ENCODE data around the gene PRDM5. TPM values are rescaled to one million over a fixed set of nuclear protein-coding genes. Genes with fewer than 3 reads are reported as not detected.

The PRDM5 gene
- total and polyA plus RNA-seq, 2 donors, result 1.8 to 5.1 TPM

GRCh38 chr4:120725639-120726580 lies 196.6 kb downstream of the PRDM5 start:
- Histone ChIP-seq H3K36me3 (ENCODE audit: control insufficient read depth in 2 of 2, insufficient read depth in 2 of 2, low read length in 1 of 2) (no peaks in the 10 kb centered on the region), H3K4me1 (ENCODE audit: control insufficient read depth in 2 of 2, insufficient read depth in 2 of 2, low read length in 2 of 2) (no peaks in the 10 kb centered on the region), H3K27ac (ENCODE audit: low read depth in 1 of 2, low read length in 1 of 2) (no peak overlapping the region), H3K9me3 (ENCODE audit: control insufficient read depth in 2 of 2, insufficient read depth in 1 of 2, low read length in 1 of 2) (no peaks in the 10 kb centered on the region), H3K27me3 (ENCODE audit: control insufficient read depth in 2 of 2, insufficient read depth in 1 of 2, low read length in 1 of 2) (no peaks in the 10 kb centered on the region), H3K4me3 (ENCODE audit: low read length in 2 of 2) (no peak overlapping the region)
- 93% methylated on average over 6 of the region's 6 CpGs for WGBS
- no peak for DNase-seq (ENCODE audit: low read depth in 6 of 9, low spot score in 9 of 9)

- Histone ChIP-seq H3K27me3 (ENCODE audit: control insufficient read depth in 2 of 2, insufficient read depth in 1 of 2, low read length in 1 of 2) (no peaks in the 10 kb centered on the region), H3K4me3 (ENCODE audit: low read length in 2 of 2) (no peak overlapping the region), H3K36me3 (ENCODE audit: control insufficient read depth in 2 of 2, insufficient read depth in 2 of 2, low read length in 1 of 2) (no peaks in the 10 kb centered on the region), H3K4me1 (ENCODE audit: control insufficient read depth in 2 of 2, insufficient read depth in 2 of 2, low read length in 2 of 2) (peaks cover 0 to 7% of the 10 kb centered on the region in 2 donors), H3K27ac (ENCODE audit: low read depth in 1 of 2, low read length in 1 of 2) (no peak overlapping the region), H3K9me3 (ENCODE audit: control insufficient read depth in 2 of 2, insufficient read depth in 1 of 2, low read length in 1 of 2) (no peaks in the 10 kb centered on the region)
- 93% methylated on average over 2 of the region's 2 CpGs for WGBS
- DNase-seq (ENCODE audit: low read depth in 6 of 9, low spot score in 9 of 9), result no peak
Observed at GRCh38 chr4:120724656-120725055, 197.9 kb downstream of the PRDM5 start.

GRCh38 chr4:120723986-120724385 lies 198.5 kb downstream of the PRDM5 start:
- Histone ChIP-seq H3K27me3 (ENCODE audit: control insufficient read depth in 2 of 2, insufficient read depth in 1 of 2, low read length in 1 of 2) (no peaks in the 10 kb centered on the region), H3K4me1 (ENCODE audit: control insufficient read depth in 2 of 2, insufficient read depth in 2 of 2, low read length in 2 of 2) (peaks cover 0 to 7% of the 10 kb centered on the region in 2 donors), H3K36me3 (ENCODE audit: control insufficient read depth in 2 of 2, insufficient read depth in 2 of 2, low read length in 1 of 2) (no peaks in the 10 kb centered on the region), H3K27ac (ENCODE audit: low read depth in 1 of 2, low read length in 1 of 2) (no peak overlapping the region), H3K4me3 (ENCODE audit: low read length in 2 of 2) (no peak overlapping the region), H3K9me3 (ENCODE audit: control insufficient read depth in 2 of 2, insufficient read depth in 1 of 2, low read length in 1 of 2) (no peaks in the 10 kb centered on the region)
- DNase-seq (ENCODE audit: low read depth in 6 of 9, low spot score in 9 of 9), result no peak
- WGBS, result 96% methylated on average over 2 of the region's 2 CpGs

DNA sequence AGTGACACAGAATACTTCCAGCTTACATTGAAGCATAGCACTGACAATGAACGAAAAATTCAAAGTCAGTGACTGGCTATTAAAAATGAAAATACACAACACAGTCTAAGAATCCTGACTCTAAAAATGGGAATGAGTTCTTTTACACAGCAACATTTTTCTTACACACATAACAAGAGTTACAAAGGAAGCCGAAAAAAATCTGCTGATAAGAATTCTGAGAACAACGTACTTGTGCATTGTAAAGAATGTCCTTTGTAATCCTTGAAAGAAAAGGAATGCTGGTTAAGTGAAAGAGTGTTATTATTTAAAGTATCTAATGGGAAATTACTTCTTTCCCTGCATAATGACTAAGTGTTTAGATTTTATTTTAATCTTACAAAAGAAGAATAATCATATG lies 199.4 kb downstream of the PRDM5 start:
- H3K27me3 ChIP-seq (ENCODE audit: control insufficient read depth in 2 of 2, insufficient read depth in 1 of 2, low read length in 1 of 2), result no peaks in the 10 kb centered on the region
- 96% methylated on average over 3 of the region's 3 CpGs for WGBS

DNA sequence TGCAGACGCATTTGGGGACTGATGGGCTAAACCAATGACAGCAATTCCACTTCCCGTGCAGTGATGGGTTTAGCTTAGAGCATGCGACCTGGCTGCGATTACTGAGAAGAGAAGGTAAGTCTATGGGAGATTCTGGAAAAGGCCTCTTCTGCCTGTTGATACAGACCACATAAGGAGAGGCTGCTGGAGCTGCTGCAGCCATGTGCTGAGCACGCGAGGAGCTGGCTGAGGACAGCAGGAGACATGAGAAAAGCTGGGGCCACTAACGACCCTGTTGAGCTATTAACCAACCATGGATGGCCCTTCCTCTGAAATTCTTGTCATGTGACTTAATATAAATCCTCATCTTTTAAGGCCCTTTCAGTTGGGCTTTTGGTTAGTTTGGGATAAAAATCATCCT lies 199.9 kb downstream of the PRDM5 start:
- DNase-seq (ENCODE audit: low read depth in 6 of 9, low spot score in 9 of 9), result no peak
- Histone ChIP-seq H3K9me3 (ENCODE audit: control insufficient read depth in 2 of 2, insufficient read depth in 1 of 2, low read length in 1 of 2) (no peaks in the 10 kb centered on the region), H3K36me3 (ENCODE audit: control insufficient read depth in 2 of 2, insufficient read depth in 2 of 2, low read length in 1 of 2) (no peaks in the 10 kb centered on the region), H3K4me3 (ENCODE audit: low read length in 2 of 2) (no peak overlapping the region), H3K4me1 (ENCODE audit: control insufficient read depth in 2 of 2, insufficient read depth in 2 of 2, low read length in 2 of 2) (peaks cover 0 to 7% of the 10 kb centered on the region in 2 donors), H3K27ac (ENCODE audit: low read depth in 1 of 2, low read length in 1 of 2) (no peak overlapping the region), H3K27me3 (ENCODE audit: control insufficient read depth in 2 of 2, insufficient read depth in 1 of 2, low read length in 1 of 2) (no peaks in the 10 kb centered on the region)
- 97% methylated on average over 7 of the region's 7 CpGs for WGBS

More for the DNA sequence above, 199.4 kb downstream of the PRDM5 start:
- H3K4me3 ChIP-seq (ENCODE audit: low read length in 2 of 2), result no peak overlapping the region
- no peak overlapping the region for H3K27ac ChIP-seq (ENCODE audit: low read depth in 1 of 2, low read length in 1 of 2)
- H3K36me3 ChIP-seq (ENCODE audit: control insufficient read depth in 2 of 2, insufficient read depth in 2 of 2, low read length in 1 of 2), result no peaks in the 10 kb centered on the region
- H3K9me3 ChIP-seq (ENCODE audit: control insufficient read depth in 2 of 2, insufficient read depth in 1 of 2, low read length in 1 of 2), result no peaks in the 10 kb centered on the region
- DNase-seq (ENCODE audit: low read depth in 6 of 9, low spot score in 9 of 9), result no peak
- peaks cover 0 to 7% of the 10 kb centered on the region in 2 donors for H3K4me1 ChIP-seq (ENCODE audit: control insufficient read depth in 2 of 2, insufficient read depth in 2 of 2, low read length in 2 of 2)

DNA sequence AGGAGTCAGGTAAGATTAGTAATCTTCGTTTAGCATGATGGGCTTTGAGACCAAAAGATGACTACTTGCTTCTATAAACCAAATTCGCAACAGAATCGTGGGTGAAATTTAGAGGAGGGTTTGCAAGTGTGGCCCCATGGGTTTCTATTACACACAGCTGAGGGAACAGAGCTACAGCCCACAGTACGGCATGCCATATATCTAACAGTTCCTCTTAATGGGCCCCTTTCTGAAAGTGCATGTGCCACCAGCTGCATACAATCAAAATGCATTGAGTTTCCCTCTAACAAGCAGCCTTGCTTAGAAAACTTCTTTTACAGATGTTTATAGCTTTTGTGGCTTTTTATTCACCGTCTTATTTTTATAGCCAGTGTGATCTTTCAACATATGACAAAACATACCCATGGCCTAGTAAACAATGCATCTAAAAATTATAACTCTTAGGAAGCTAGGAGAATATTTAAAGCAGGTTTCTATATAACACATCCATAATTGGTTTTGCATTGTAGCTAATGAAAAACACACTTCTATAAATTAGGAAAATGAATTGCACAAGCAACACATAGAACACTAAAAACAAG lies 202.1 kb downstream of the PRDM5 start:
- DNase-seq (ENCODE audit: low read depth in 6 of 9, low spot score in 9 of 9), result no peak
- 73% methylated on average over 5 of the region's 5 CpGs for WGBS
- H3K9me3 ChIP-seq (ENCODE audit: control insufficient read depth in 2 of 2, insufficient read depth in 1 of 2, low read length in 1 of 2), result no peaks in the 10 kb centered on the region
- peaks cover 0 to 7% of the 10 kb centered on the region in 2 donors for H3K4me1 ChIP-seq (ENCODE audit: control insufficient read depth in 2 of 2, insufficient read depth in 2 of 2, low read length in 2 of 2)
- no peaks in the 10 kb centered on the region for H3K27me3 ChIP-seq (ENCODE audit: control insufficient read depth in 2 of 2, insufficient read depth in 1 of 2, low read length in 1 of 2)
- no peak overlapping the region for H3K4me3 ChIP-seq (ENCODE audit: low read length in 2 of 2)
- no peak overlapping the region for H3K27ac ChIP-seq (ENCODE audit: low read depth in 1 of 2, low read length in 1 of 2)
- H3K36me3 ChIP-seq (ENCODE audit: control insufficient read depth in 2 of 2, insufficient read depth in 2 of 2, low read length in 1 of 2), result no peaks in the 10 kb centered on the region

DNA sequence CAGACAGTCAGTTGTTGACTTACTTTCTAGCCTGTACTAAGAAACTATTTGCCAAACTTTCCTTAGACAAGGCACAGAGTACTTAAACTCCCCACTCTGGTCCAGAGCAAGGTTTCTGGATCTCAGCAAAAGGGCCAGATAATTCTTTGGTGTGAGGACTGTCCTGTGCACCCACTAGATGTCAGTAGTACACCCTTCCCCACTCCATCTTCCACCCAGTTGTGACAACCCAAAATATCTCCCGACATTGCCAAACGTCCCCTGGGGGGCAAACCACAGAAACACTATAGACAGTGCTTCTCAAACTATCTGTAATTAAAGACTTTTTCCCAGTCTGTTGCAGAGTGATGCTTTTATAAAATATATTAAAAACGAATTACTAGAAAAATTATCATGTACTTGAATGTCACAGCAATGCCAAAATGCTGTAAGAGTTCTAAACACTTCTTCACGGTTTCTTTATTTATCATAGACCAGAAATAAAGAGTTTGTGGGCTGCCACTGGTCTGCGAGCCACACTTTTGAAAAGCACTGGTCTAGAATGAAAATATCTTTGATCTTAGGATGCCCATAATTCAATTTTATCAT lies 203.5 kb downstream of the PRDM5 start:
- peak in 8 of 9 donors; percentile 17 to 70 (median 36) for DNase-seq (ENCODE audit: low read depth in 6 of 9, low spot score in 9 of 9)
- no peaks in the 10 kb centered on the region for H3K36me3 ChIP-seq (ENCODE audit: control insufficient read depth in 2 of 2, insufficient read depth in 2 of 2, low read length in 1 of 2)
- H3K4me1 ChIP-seq (ENCODE audit: control insufficient read depth in 2 of 2, insufficient read depth in 2 of 2, low read length in 2 of 2), result peaks cover 0 to 7% of the 10 kb centered on the region in 2 donors
- 27% methylated on average over 5 of the region's 5 CpGs for WGBS
- no peak overlapping the region for H3K4me3 ChIP-seq (ENCODE audit: low read length in 2 of 2)
- no peaks in the 10 kb centered on the region for H3K27me3 ChIP-seq (ENCODE audit: control insufficient read depth in 2 of 2, insufficient read depth in 1 of 2, low read length in 1 of 2)
- no peaks in the 10 kb centered on the region for H3K9me3 ChIP-seq (ENCODE audit: control insufficient read depth in 2 of 2, insufficient read depth in 1 of 2, low read length in 1 of 2)
- H3K27ac ChIP-seq (ENCODE audit: low read depth in 1 of 2, low read length in 1 of 2), result no peak overlapping the region

DNA sequence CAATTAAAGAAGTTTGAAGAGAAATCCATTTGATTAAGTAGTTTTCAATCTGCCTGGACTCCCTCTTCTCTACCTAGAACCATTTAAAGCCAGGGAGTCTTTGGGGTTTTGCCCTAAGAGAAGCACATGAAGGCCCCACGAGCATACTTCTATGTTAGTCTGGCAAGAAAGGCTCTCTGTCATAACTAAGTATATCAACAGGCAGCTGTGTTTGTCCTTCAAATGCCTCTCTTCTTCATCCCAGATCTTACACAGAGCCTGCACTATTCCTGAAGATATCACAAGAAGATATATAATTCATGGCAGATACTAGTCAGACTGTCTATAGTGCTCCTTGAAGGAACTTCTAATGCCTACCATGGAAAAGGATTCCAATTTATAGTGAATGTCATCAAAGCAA lies 206.2 kb downstream of the PRDM5 start:
- Histone ChIP-seq H3K27me3 (ENCODE audit: control insufficient read depth in 2 of 2, insufficient read depth in 1 of 2, low read length in 1 of 2) (no peaks in the 10 kb centered on the region), H3K36me3 (ENCODE audit: control insufficient read depth in 2 of 2, insufficient read depth in 2 of 2, low read length in 1 of 2) (no peaks in the 10 kb centered on the region), H3K9me3 (ENCODE audit: control insufficient read depth in 2 of 2, insufficient read depth in 1 of 2, low read length in 1 of 2) (no peaks in the 10 kb centered on the region), H3K4me1 (ENCODE audit: control insufficient read depth in 2 of 2, insufficient read depth in 2 of 2, low read length in 2 of 2) (peaks cover 0 to 7% of the 10 kb centered on the region in 2 donors), H3K27ac (ENCODE audit: low read depth in 1 of 2, low read length in 1 of 2) (no peak overlapping the region), H3K4me3 (ENCODE audit: low read length in 2 of 2) (no peak overlapping the region)
- DNase-seq (ENCODE audit: low read depth in 6 of 9, low spot score in 9 of 9), result no peak
- 97% methylated on average over 1 of the region's 1 CpG for WGBS

- Histone ChIP-seq H3K9me3 (ENCODE audit: control insufficient read depth in 2 of 2, insufficient read depth in 1 of 2, low read length in 1 of 2) (no peaks in the 10 kb centered on the region), H3K4me1 (ENCODE audit: control insufficient read depth in 2 of 2, insufficient read depth in 2 of 2, low read length in 2 of 2) (no peaks in the 10 kb centered on the region), H3K27ac (ENCODE audit: low read depth in 1 of 2, low read length in 1 of 2) (no peak overlapping the region), H3K27me3 (ENCODE audit: control insufficient read depth in 2 of 2, insufficient read depth in 1 of 2, low read length in 1 of 2) (no peaks in the 10 kb centered on the region), H3K4me3 (ENCODE audit: low read length in 2 of 2) (no peak overlapping the region), H3K36me3 (ENCODE audit: control insufficient read depth in 2 of 2, insufficient read depth in 2 of 2, low read length in 1 of 2) (no peaks in the 10 kb centered on the region)
- no peak for DNase-seq (ENCODE audit: low read depth in 6 of 9, low spot score in 9 of 9)
- 5% methylated on average over 4 of the region's 4 CpGs for WGBS
Observed at GRCh38 chr4:120714417-120715010, 208.0 kb downstream of the PRDM5 start.
